Esophagus muscularis mucosa (tissue), 3 donors: ENCODE data around the gene HS6ST1.
"Not testable (repeated sequence)": the region's sequence is repeated elsewhere in the genome, so short reads cannot be mapped to it uniquely, and the experiment has no call there.

Experiments used
- POLR2A ChIP-seq: fragments of 450-650 bp; IDR thresholded peaks from one replicate; pipeline ENCODE4 v1.6.1; 2017; ENCODE audit warnings: antibody characterized with exemption, moderate library complexity, mild to moderate bottlenecking, low read depth
- TF ChIP-seq, protein P1 (sequence below), 3 experiments: fragments of 200-600 bp in 2 of 3; fragments of 450-650 bp in 1 of 3; sonication (generic) in 2 of 3; IDR thresholded peaks; one replicate each; pipeline ENCODE4 v1.5.1; 2017 to 2019; ENCODE audit warnings: antibody characterized with exemption in 3 of 3, mild to moderate bottlenecking in 2 of 3, moderate library complexity in 1 of 3

DNA sequence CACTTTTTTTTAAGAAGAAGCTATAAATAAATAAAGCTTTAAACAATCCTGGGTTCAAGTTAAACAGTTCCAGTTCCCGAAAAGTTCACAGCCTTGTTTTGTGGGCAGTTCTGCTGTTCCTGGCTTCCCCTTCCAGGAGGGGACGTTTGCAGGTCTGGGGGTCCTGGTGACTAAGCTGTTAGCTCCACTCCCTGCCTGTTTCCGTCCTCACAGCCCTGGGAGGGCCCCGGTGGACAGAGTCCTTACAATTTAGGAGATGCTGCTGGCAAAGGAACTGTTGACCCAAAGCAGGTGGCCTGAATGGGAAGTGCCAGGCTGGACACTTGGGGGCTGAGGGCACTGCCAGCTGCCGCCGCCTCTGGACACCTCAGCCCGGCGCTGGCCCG, 53.1 kb downstream of the HS6ST1 start:
- not testable (repeated sequence) for TF ChIP-seq POLR2A
- TF ChIP-seq, protein P1, sequence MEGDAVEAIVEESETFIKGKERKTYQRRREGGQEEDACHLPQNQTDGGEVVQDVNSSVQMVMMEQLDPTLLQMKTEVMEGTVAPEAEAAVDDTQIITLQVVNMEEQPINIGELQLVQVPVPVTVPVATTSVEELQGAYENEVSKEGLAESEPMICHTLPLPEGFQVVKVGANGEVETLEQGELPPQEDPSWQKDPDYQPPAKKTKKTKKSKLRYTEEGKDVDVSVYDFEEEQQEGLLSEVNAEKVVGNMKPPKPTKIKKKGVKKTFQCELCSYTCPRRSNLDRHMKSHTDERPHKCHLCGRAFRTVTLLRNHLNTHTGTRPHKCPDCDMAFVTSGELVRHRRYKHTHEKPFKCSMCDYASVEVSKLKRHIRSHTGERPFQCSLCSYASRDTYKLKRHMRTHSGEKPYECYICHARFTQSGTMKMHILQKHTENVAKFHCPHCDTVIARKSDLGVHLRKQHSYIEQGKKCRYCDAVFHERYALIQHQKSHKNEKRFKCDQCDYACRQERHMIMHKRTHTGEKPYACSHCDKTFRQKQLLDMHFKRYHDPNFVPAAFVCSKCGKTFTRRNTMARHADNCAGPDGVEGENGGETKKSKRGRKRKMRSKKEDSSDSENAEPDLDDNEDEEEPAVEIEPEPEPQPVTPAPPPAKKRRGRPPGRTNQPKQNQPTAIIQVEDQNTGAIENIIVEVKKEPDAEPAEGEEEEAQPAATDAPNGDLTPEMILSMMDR (IDR thresholded peaks at IDR 0.05), result not testable (repeated sequence)
